ENCODE data around the gene NAGLU. TPM values are rescaled to one million over a fixed set of nuclear protein-coding genes. Genes with fewer than 3 reads are reported as not detected.

The NAGLU gene
- total RNA-seq, 1 donor from 2014 or later, result 25.2 TPM

- TF ChIP-seq, protein P1, sequence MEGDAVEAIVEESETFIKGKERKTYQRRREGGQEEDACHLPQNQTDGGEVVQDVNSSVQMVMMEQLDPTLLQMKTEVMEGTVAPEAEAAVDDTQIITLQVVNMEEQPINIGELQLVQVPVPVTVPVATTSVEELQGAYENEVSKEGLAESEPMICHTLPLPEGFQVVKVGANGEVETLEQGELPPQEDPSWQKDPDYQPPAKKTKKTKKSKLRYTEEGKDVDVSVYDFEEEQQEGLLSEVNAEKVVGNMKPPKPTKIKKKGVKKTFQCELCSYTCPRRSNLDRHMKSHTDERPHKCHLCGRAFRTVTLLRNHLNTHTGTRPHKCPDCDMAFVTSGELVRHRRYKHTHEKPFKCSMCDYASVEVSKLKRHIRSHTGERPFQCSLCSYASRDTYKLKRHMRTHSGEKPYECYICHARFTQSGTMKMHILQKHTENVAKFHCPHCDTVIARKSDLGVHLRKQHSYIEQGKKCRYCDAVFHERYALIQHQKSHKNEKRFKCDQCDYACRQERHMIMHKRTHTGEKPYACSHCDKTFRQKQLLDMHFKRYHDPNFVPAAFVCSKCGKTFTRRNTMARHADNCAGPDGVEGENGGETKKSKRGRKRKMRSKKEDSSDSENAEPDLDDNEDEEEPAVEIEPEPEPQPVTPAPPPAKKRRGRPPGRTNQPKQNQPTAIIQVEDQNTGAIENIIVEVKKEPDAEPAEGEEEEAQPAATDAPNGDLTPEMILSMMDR (conservative IDR thresholded peaks at IDR 0.05; ENCODE audit: low read depth, low read length), result no peak
- no peak for DNase-seq (ENCODE audit: low read depth)
- peak overlapping the region; percentile 98 for H3K4me3 ChIP-seq (ENCODE audit: low read depth, low read length)
Measured at GRCh38 chr17:42577140-42577531, 41.1 kb downstream of the NAGLU start.

GRCh38 chr17:42577532-42578281 lies 41.7 kb downstream of the NAGLU start, which contains the start of gene PSMC3IP:
Gene PSMC3IP (minus strand): TSS chr17:42577729. CDS start chr17:42577686, 43 bp downstream.
- TF ChIP-seq, protein P1 (conservative IDR thresholded peaks at IDR 0.05; ENCODE audit: low read depth, low read length), result peak; percentile 49
- peak within 1 kb of the TSS; percentile 98 for H3K4me3 ChIP-seq (ENCODE audit: low read depth, low read length)
- DNase-seq (ENCODE audit: low read depth), result peak; percentile 59

- TF ChIP-seq, protein P1 (conservative IDR thresholded peaks at IDR 0.05; ENCODE audit: low read depth, low read length), result peak; percentile 81
- peak overlapping the region; percentile 98 for H3K4me3 ChIP-seq (ENCODE audit: low read depth, low read length)
- no peak for DNase-seq (ENCODE audit: low read depth)
Measured at GRCh38 chr17:42578282-42578869, 42.3 kb downstream of the NAGLU start.

DNA sequence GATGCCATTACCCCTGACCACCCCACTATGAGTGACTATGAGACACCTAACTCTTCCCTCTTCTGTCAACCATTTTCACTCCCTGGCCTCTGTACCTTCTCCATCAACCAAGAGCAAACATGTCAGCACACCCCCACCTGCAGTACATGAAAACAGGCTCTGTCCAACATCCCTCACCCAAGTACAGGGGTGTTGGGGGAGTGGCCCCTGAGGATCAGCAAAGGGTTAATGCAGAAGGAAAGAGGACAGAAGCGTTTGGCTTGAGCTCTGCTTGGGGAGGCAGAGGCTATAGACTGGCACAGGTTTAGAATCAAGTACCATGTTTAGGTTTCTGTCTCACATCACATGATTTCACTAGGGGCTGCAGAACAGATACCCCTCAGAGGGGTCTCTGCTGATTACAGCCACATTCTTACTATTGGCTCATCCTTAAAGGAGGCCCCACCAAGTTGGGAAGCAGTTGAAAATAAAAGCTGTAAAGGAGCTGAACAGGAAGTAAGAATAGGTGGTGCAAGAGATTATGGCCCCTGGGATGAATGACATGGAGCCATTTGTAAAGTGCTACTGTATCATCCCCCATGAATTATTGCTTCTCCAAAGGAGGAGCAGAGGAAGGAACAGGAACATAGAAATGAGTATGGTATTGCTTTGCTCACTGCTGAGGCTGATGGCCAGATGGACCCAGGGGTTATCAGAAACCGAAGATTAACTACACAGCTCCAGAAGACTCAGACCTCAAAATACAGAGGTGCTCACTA lies 43.9 kb downstream of the NAGLU start:
- no peak for DNase-seq (ENCODE audit: low read depth)
- TF ChIP-seq, protein P1 (conservative IDR thresholded peaks at IDR 0.05; ENCODE audit: low read depth, low read length), result no peak
- H3K4me3 ChIP-seq (ENCODE audit: low read depth, low read length), result no peak overlapping the region

GRCh38 chr17:42581744-42582270 lies 45.8 kb downstream of the NAGLU start:
- TF ChIP-seq, protein P1 (conservative IDR thresholded peaks at IDR 0.05; ENCODE audit: low read depth, low read length), result no peak
- no peak for DNase-seq (ENCODE audit: low read depth)
- H3K4me3 ChIP-seq (ENCODE audit: low read depth, low read length), result no peak overlapping the region

GRCh38 chr17:42584880-42585279 lies 48.8 kb downstream of the NAGLU start:
- DNase-seq (ENCODE audit: low read depth), result no peak
- no peak overlapping the region for H3K4me3 ChIP-seq (ENCODE audit: low read depth, low read length)
- TF ChIP-seq, protein P1 (conservative IDR thresholded peaks at IDR 0.05; ENCODE audit: low read depth, low read length), result no peak
